Effector CD4-positive, alpha-beta T cell (primary cell): ENCODE results near the gene MYH10.

ENCODE experiments used
- DNase-seq: peaks from one replicate; pipeline ENCODE4 v3.0.0-alpha.2; 2020

The MYH10 gene

DNA sequence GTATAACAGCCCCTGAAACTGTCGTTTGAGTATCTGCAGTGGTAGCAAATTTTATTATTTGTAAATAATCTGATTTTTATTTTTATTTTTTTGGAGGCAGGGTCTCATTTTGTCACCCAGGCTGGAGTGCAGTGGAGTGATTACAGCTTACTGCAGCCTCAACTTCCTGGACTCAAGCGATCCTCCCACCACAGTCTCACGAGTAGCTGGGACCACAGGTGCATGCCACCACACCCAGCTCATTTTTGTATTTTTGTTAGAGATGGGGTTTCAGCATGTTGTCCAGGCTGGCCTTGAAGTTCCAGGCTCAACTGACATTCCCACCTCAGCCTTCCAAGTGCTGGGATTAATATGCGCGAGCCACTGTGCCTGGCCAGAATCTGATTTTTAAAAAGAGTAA, 192.1 kb downstream of the MYH10 start:
- no peak for DNase-seq

- DNase-seq = no peak
Measured at GRCh38 chr17:8436844-8437171, 193.7 kb downstream of the MYH10 start.

GRCh38 chr17:8436169-8436843, 194.2 kb downstream of the MYH10 start:
- peak; percentile 51 for DNase-seq

GRCh38 chr17:8435245-8436168, 195.0 kb downstream of the MYH10 start, which contains the start of gene NDEL1:
Gene NDEL1, plus strand, starts transcription at chr17:8435884. Its CDS starts 8,388 bp downstream, at chr17:8444272.
- DNase-seq = peak; percentile 100

DNA sequence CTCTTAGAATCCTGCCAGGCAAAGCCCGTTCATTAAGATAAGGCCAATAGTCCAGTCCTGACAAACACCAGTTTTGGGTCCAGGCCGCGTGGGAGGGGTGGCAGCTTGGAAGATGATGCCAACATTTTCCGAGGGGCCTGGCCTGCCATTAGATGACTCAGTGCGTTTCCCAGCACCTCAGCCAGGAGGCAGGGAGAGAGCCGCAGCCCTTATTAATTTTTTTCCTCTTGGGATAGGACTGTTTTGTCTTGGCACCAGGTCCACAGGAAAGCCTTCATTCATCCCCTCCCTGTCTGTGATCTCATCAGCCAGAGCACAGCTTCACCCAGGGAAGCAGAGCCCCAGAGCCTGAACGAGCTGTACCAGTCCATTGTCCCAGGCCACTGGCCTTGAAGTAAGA, 199.6 kb downstream of the MYH10 start:
- no peak for DNase-seq

DNA sequence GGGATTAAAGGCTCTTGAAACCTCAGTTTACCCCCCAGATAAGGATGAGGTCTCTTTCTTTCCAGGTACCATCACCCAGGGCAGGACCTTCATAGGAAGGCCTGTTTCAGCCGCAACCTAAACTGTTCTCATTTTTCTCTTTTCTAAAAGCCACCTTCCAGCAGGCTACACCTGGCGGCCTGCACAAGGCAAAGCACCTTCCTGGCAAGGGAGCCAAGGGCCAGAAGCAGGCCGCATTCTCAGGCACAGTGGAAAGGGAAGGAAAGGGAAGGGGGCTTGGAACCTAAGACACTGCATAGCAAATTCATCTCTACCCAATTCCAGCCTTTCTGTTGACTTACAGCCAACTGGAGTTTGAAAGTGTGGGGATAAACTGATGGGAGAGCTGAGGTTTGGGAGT, 203.7 kb downstream of the MYH10 start:
- DNase-seq = no peak

GRCh38 chr17:8426094-8426720, 204.3 kb downstream of the MYH10 start:
- DNase-seq = no peak
